K562 (cell line): ENCODE data around the gene GRIP1. TPM values are rescaled to one million over a fixed set of nuclear protein-coding genes. Genes with fewer than 3 reads are reported as not detected.

ENCODE experiments used
- ATAC-seq: fragments of 200-7000 bp; cut with Tn5 transposase; 3 replicates; pipeline ENCODE4 v1.9.1; 2020; ENCODE audit warnings: moderate library complexity
- BruUV-seq: library from RNA; stranded (reverse); fragments of 400-500 nt; replicated peaks from 2 replicates; lab custom pipeline; 2021; lab: Mats Ljungman, UMichigan
- CTCF ChIA-PET: fragments of 300-600 bp; formaldehyde crosslinking; extraction: SDS; loops from one replicate; lab custom pipeline; 2021; ENCODE audit warnings: low intra/inter-chr PET ratio; lab: Yijun Ruan, JAX
- POLR2A ChIA-PET: fragments of 300-600, 350-650 bp; sonication (Branson Sonifier 250); formaldehyde crosslinking; extraction: SDS; loops from one replicate; lab custom pipeline; 2021; ENCODE audit warnings: antibody characterized with exemption, inconsistent platforms; lab: Yijun Ruan, JAX
- DNase-seq, 4 experiments: peaks; one replicate each; pipeline versions ENCODE4 v3.0.0 to v3.0.0-alpha.2; 2011 to 2018; ENCODE audit warnings: low spot score in 3 of 4, mixed read lengths in 3 of 4; ENCODE audit errors: extremely low read depth in 1 of 4
- FAIRE-seq: peaks from 2 replicates; lab custom pipeline; 2011; peaks lifted over from hg19 to GRCh38; lab: Jason Lieb, UNC
- H2AFZ ChIP-seq: 2 replicates; pipeline ENCODE4 v1.6.0; 2011; ENCODE audit warnings: low read depth, low read length, control low read depth, inconsistent platforms
- H3K27ac ChIP-seq: fragments of 200-600 bp; 3 replicates; pipeline ENCODE4 v1.8.0; 2011; ENCODE audit warnings: low read depth, mild to moderate bottlenecking, control low read depth, inconsistent platforms, low read length, moderate library complexity, mixed read lengths; ENCODE audit errors: extremely low read depth
- H3K27me3 ChIP-seq, 2 experiments: fragments of 300-600 bp in 1 of 2; 2 replicates in 1 of 2; 3 replicates in 1 of 2; pipeline versions ENCODE4 v1.6.0 to v1.8.0; 2011; ENCODE audit warnings: inconsistent platforms in 2 of 2, low read length in 2 of 2, mild to moderate bottlenecking in 1 of 2, mixed read lengths in 1 of 2, moderate library complexity in 1 of 2; ENCODE audit not compliant: control insufficient read depth in 2 of 2, insufficient read depth in 2 of 2
- H3K36me3 ChIP-seq: fragments of 300-600 bp; 3 replicates; pipeline ENCODE4 v1.8.0; 2011; ENCODE audit warnings: mild to moderate bottlenecking, low read length, inconsistent platforms; ENCODE audit not compliant: control insufficient read depth, insufficient read depth
- H3K4me1 ChIP-seq, 2 experiments: fragments of 200-600 bp in 1 of 2; replicated peaks in 1 of 2; 2 replicates in 1 of 2; 3 replicates in 1 of 2; pipeline versions ENCODE4 v1.5.1 to v1.8.0; 2011; ENCODE audit warnings: inconsistent platforms in 2 of 2, low read length in 2 of 2, mild to moderate bottlenecking in 1 of 2, mixed read lengths in 1 of 2, moderate library complexity in 1 of 2; ENCODE audit not compliant: control insufficient read depth in 2 of 2, insufficient read depth in 2 of 2
- H3K4me2 ChIP-seq: 2 replicates; pipeline ENCODE4 v1.6.1; 2011; ENCODE audit warnings: low read length, control low read depth, inconsistent platforms, mixed read lengths; ENCODE audit not compliant: insufficient read depth
- H3K4me3 ChIP-seq: fragments of 200-600 bp; sonication (generic), shearing (Covaris generic); 2 replicates; pipeline ENCODE4 v1.5.1; 2016; ENCODE audit warnings: control low read depth, inconsistent platforms
- H3K79me2 ChIP-seq: fragments of 200-600 bp; 3 replicates; pipeline ENCODE4 v1.8.0; 2011; ENCODE audit warnings: low read length, inconsistent platforms; ENCODE audit not compliant: control insufficient read depth, insufficient read depth
- H3K9ac ChIP-seq, 2 experiments: 2 replicates each; pipeline versions ENCODE4 v1.6.0 to v1.6.1; 2011; ENCODE audit warnings: low read depth in 2 of 2, low read length in 2 of 2, control low read depth in 1 of 2, inconsistent platforms in 1 of 2, mild to moderate bottlenecking in 1 of 2, mixed read lengths in 1 of 2; ENCODE audit not compliant: insufficient read depth in 1 of 2
- H3K9me1 ChIP-seq: one replicate; pipeline ENCODE4 v1.6.0; 2011; ENCODE audit warnings: inconsistent platforms, mild to moderate bottlenecking, low read length, moderate library complexity; ENCODE audit not compliant: control insufficient read depth, insufficient read depth
- H3K9me3 ChIP-seq: replicated peaks from 2 replicates; pipeline ENCODE4 v1.5.1; 2011; ENCODE audit warnings: low read depth, low read length, inconsistent platforms; ENCODE audit not compliant: control insufficient read depth, insufficient read depth
- H4K20me1 ChIP-seq: replicated peaks from 2 replicates; pipeline ENCODE4 v1.6.1; 2011; ENCODE audit warnings: low read length, inconsistent platforms, mixed read lengths; ENCODE audit not compliant: control insufficient read depth, insufficient read depth
- CHD1 ChIP-seq: fragments of 200-600 bp; sonication (generic); IDR thresholded peaks from one replicate; pipeline ENCODE4 v1.6.1; 2012; ENCODE audit warnings: mild to moderate bottlenecking, moderate library complexity, low read length, inconsistent platforms
- CXXC5 ChIP-seq: fragments of 250-450 bp; sonication (Bioruptor Pico); IDR thresholded peaks from 2 replicates; pipeline ENCODE4 v1.8.0; 2022; ENCODE audit warnings: inconsistent platforms, mild to moderate bottlenecking, moderate library complexity
- EP300 ChIP-seq: IDR thresholded peaks from 2 replicates; pipeline ENCODE4 v1.6.1; 2012; ENCODE audit warnings: low read length, improper control_type of control experiment
- EZH2 ChIP-seq: IDR thresholded peaks from 2 replicates; pipeline ENCODE4 v1.6.1; 2012; ENCODE audit warnings: low read depth, mild to moderate bottlenecking, inconsistent platforms, low read length, borderline replicate concordance
- KAT8 ChIP-seq: fragments of 450-650 bp; IDR thresholded peaks from 2 replicates; pipeline ENCODE4 v1.6.1; 2016; ENCODE audit warnings: low read depth, mild to moderate bottlenecking
- MAFF ChIP-seq: IDR thresholded peaks from 2 replicates; pipeline ENCODE4 v1.6.1; 2012; ENCODE audit warnings: low read length, improper control_type of control experiment
- MCM2 ChIP-seq: fragments of 450-650 bp; IDR thresholded peaks from 2 replicates; pipeline ENCODE4 v1.6.1; 2017; ENCODE audit warnings: low read depth, mild to moderate bottlenecking
- NFE2 ChIP-seq: IDR thresholded peaks from 2 replicates; pipeline ENCODE4 v1.6.1; 2014; ENCODE audit warnings: antibody characterized with exemption, low read depth
- USF1 ChIP-seq: sonication (generic); formaldehyde crosslinking; IDR thresholded peaks from 2 replicates; pipeline ENCODE4 v1.9.0; 2022; ENCODE audit warnings: mild to moderate bottlenecking, missing genetic modification reagents
- USF2 ChIP-seq: sonication (generic); formaldehyde crosslinking; IDR thresholded peaks from 2 replicates; pipeline ENCODE4 v1.5.0; 2020; ENCODE audit warnings: missing genetic modification reagents
- ZKSCAN1 ChIP-seq: fragments of 150-350 bp; IDR thresholded peaks from 2 replicates; pipeline ENCODE4 v1.6.1; 2016; ENCODE audit warnings: low read depth, low read length
- ZKSCAN8 ChIP-seq: fragments of 200-800 bp; sonication (Bioruptor generic); IDR thresholded peaks from 2 replicates; pipeline ENCODE4 v1.6.1; 2016; ENCODE audit warnings: missing genetic modification characterization, missing compliant biosample characterization
- ZNF277 ChIP-seq: fragments of 250-450 bp; sonication (Bioruptor Pico); IDR thresholded peaks from 2 replicates; pipeline ENCODE4 v1.8.0; 2022; ENCODE audit warnings: inconsistent platforms, mild to moderate bottlenecking, moderate library complexity, borderline replicate concordance
- ZNF398 ChIP-seq: fragments of 250-450 bp; sonication (Bioruptor Pico); IDR thresholded peaks from 2 replicates; pipeline ENCODE4 v1.8.0; 2021; ENCODE audit warnings: moderate library complexity, mild to moderate bottlenecking, inconsistent platforms
- ZNF639 ChIP-seq, 2 experiments: fragments of 200-800 bp in 1 of 2; sonication (Bioruptor generic) in 1 of 2; sonication (generic) in 1 of 2; formaldehyde crosslinking in 1 of 2; IDR thresholded peaks in 1 of 2; conservative IDR thresholded peaks in 1 of 2; 2 replicates each; pipeline versions ENCODE4 v1.5.0 to v1.6.1; 2016 to 2020; ENCODE audit warnings: missing compliant biosample characterization in 1 of 2, missing genetic modification characterization in 1 of 2, missing genetic modification reagents in 1 of 2
- WGBS: fragments of 100-300 bp; shearing (Covaris generic); methylation state at CpG from one replicate; pipeline ENCODE4 v1.1.6; 2016; ENCODE audit warnings: low coverage, mixed read lengths; ENCODE audit not compliant: insufficient coverage; ENCODE audit errors: missing lambda C conversion rate; 5-methylcytosine and 5-hydroxymethylcytosine counted together
- in situ Hi-C: fragments of 300-500 bp; cut with MboI; formaldehyde crosslinking; loops from 4 replicates; pipeline ENCODE4 v1.15.0; 2018; ENCODE audit warnings: inconsistent platforms, mixed read lengths
- intact Hi-C: fragments of 100-400 bp; cut with micrococcal nuclease; formaldehyde crosslinking; loops from 2 replicates; pipeline ENCODE4 v1.14.2; 2022
- polyA plus RNA-seq, 8 experiments: library from polyadenylated mRNA; depleted of rRNA in 4 of 8; stranded (reverse) in 5 of 8; unstranded in 3 of 8; fragments of >200 nt; fragmentation: Nextera tagmentation in 2 of 8; fragmentation: Illumina TruSeq in 1 of 8; extraction: Ambion mirVana in 2 of 8; extraction: Trizol in 1 of 8; gene quantifications; 2 replicates each; pipeline versions ENCODE4 v1.2.1 to v1.2.3, GENCODE V29; 2011 to 2014; ENCODE audit warnings: inconsistent platforms in 1 of 8, missing spikeins in 1 of 8
- total RNA-seq, 7 experiments: library from RNA; depleted of rRNA in 6 of 7; stranded (reverse); fragments of >200 nt in 6 of 7; fragmentation: Illumina TruSeq in 2 of 7; extraction: Trizol in 2 of 7; gene quantifications; 2 replicates each; pipeline versions ENCODE4 v1.2.1 to v1.2.3, GENCODE V29; 2011 to 2021; ENCODE audit warnings: low replicate concordance in 1 of 7

GRIP1 gene
- total and polyA plus RNA-seq, 9 of the 15 experiments (the other 6 are each of a cell fraction or from before 2014, with no cell fraction given), result 0.28 to 1.2 (median 0.45) TPM

GRCh38 chr12:66665435-66665985, 13.4 kb downstream of the GRIP1 start:
- no peaks in the 10 kb centered on the region for H3K36me3 ChIP-seq
- in situ Hi-C loops (no loop called here), intact Hi-C loops (no loop called here)
- H3K79me2 ChIP-seq, result no peaks in the 10 kb centered on the region
- no peak overlapping the region for H2AFZ ChIP-seq
- no peaks in the 10 kb centered on the region for H3K27me3 ChIP-seq
- H3K9me1 ChIP-seq, result no peaks in the 10 kb centered on the region
- H3K9me3 ChIP-seq, result no peaks in the 10 kb centered on the region
- H3K27ac ChIP-seq, result no peak overlapping the region
- no peak for ATAC-seq
- 0% methylated on average over 3 of the region's 3 CpGs for WGBS
- no peak for DNase-seq
- H4K20me1 ChIP-seq, result no peaks in the 10 kb centered on the region
- no peak overlapping the region for H3K9ac ChIP-seq
- TF ChIP-seq ZNF277, result no peak
- no peak for TF ChIP-seq ZKSCAN1
- no peak for TF ChIP-seq ZKSCAN8 (CRISPR knock-in tag)
- TF ChIP-seq NFE2, result no peak
- no peak for TF ChIP-seq ZNF639 (CRISPR knock-in tag; conservative IDR thresholded peaks at IDR 0.05 in 1 of 2, IDR thresholded peaks at IDR 0.05 in 1 of 2)
- TF ChIP-seq ZNF398, result no peak
- TF ChIP-seq MCM2, result no peak
- TF ChIP-seq EZH2, result no peak
- no peak for TF ChIP-seq USF2 (CRISPR knock-in tag)
- no peak for TF ChIP-seq CXXC5 (CRISPR knock-in tag)
- no peak for TF ChIP-seq EP300
- no peak for TF ChIP-seq CHD1
- no peak for TF ChIP-seq USF1 (CRISPR knock-in tag)
- no peak for TF ChIP-seq KAT8
- no peak for TF ChIP-seq MAFF
- no TSS peak for BruUV-seq
- no peak overlapping the region for H3K4me3 ChIP-seq
- CTCF ChIA-PET, result no interaction called here
- no peaks in the 10 kb centered on the region for H3K4me1 ChIP-seq
- POLR2A ChIA-PET, result no interaction called here
- H3K4me2 ChIP-seq, result no peak overlapping the region
- FAIRE-seq, result no peak
